Thyroid gland (tissue), 4 donors: ENCODE measurements around the gene GTF2H3.

Experiments
- POLR2A ChIP-seq, 2 donors: fragments of 450-650 bp; IDR thresholded peaks; one replicate each; pipeline ENCODE4 v1.6.1; 2017; ENCODE audit warnings: antibody characterized with exemption in 2 of 2, mild to moderate bottlenecking in 2 of 2, moderate library complexity in 1 of 2
- TF ChIP-seq, protein P1 (sequence below), 6 experiments: fragments of 200-600 bp in 3 of 6; fragments of 450-650 bp in 3 of 6; sonication (generic) in 3 of 6; IDR thresholded peaks; one replicate each; pipeline ENCODE4 v1.5.1; 2016 to 2019; ENCODE audit warnings: antibody characterized with exemption in 6 of 6, mild to moderate bottlenecking in 2 of 6, inconsistent platforms in 1 of 6, moderate library complexity in 1 of 6

DNA sequence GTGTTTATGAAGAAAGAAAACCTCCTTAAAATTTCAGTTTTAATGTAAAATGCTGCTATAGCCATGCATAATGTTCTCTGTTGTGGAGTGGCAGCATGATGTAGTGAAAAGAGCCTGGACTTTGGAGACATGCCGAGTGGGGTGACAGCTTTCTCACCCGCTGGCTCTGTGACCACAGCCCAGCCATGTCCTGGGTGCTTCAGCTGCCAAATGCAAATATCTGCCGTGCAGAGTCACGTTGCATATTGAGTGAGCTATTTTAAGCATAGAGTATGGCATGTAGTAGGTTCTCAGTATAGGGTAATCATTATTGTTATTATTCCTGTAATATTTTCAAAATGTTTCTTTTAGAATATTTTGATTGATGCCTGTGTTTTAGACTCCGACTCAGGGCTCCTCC lies 21.8 kb downstream of the GTF2H3 start:
- TF ChIP-seq, protein P1, sequence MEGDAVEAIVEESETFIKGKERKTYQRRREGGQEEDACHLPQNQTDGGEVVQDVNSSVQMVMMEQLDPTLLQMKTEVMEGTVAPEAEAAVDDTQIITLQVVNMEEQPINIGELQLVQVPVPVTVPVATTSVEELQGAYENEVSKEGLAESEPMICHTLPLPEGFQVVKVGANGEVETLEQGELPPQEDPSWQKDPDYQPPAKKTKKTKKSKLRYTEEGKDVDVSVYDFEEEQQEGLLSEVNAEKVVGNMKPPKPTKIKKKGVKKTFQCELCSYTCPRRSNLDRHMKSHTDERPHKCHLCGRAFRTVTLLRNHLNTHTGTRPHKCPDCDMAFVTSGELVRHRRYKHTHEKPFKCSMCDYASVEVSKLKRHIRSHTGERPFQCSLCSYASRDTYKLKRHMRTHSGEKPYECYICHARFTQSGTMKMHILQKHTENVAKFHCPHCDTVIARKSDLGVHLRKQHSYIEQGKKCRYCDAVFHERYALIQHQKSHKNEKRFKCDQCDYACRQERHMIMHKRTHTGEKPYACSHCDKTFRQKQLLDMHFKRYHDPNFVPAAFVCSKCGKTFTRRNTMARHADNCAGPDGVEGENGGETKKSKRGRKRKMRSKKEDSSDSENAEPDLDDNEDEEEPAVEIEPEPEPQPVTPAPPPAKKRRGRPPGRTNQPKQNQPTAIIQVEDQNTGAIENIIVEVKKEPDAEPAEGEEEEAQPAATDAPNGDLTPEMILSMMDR (IDR thresholded peaks at IDR 0.05), result no peak
- TF ChIP-seq POLR2A (IDR thresholded peaks at IDR 0.05), result no peak
